Measurements from ENCODE around the gene NUP85.

The NUP85 gene

DNA sequence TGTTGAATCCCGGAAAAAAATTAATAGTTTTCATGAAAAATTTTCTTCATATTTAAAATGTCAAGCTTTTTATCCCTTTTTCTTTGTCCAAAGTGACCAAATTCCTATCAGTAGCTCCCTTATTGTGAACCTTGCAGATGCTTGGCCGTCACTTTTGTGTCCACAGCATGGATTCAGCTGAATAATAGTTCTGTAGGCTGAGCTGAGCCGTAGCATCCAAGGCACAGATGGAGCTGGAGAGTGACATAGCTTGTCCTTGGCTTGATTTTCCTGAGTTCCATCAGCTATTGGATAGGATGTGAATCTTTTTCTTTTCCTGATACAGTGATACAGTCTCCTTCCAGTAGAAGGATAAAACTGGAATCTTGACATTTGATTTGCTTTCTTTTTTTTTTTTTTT is 3.6 kb downstream of the NUP85 start:
- Histone ChIP-seq H3K4ac (ENCODE audit: low read depth, low read length) (no peak overlapping the region), H3K27me3 (ENCODE audit: insufficient read depth, low read length) (no peaks in the 10 kb centered on the region), H3K9ac (ENCODE audit: low read length) (no peak overlapping the region), H3K14ac (ENCODE audit: low read length) (no peak overlapping the region), H3K9me3 (ENCODE audit: insufficient read depth, low read depth, low read length) (no peaks in the 10 kb centered on the region), H3K4me3 (ENCODE audit: low read depth, low read length) (no peak overlapping the region), H3K23ac (ENCODE audit: low read length) (no peak overlapping the region), H2BK5ac (ENCODE audit: low read depth, low read length, poor library complexity) (no peak overlapping the region), H4K12ac (ENCODE audit: low read depth, low read length) (no peak overlapping the region), H3K79me2 (ENCODE audit: control insufficient read depth, insufficient read depth, low read length, poor library complexity) (peaks cover 10% of the 10 kb centered on the region), H3K18ac (ENCODE audit: low read length) (no peak overlapping the region), H3K4me1 (ENCODE audit: control insufficient read depth in 1 of 2, insufficient read depth in 2 of 2, low read length in 2 of 2) (no peaks in the 10 kb centered on the region), H2AFZ (ENCODE audit: insufficient read depth, low read length, poor library complexity) (no peak overlapping the region), H2AK5ac (ENCODE audit: low read length) (no peak overlapping the region), H2BK120ac (ENCODE audit: insufficient read depth, low read length, poor library complexity) (no peak overlapping the region), H3K27ac (ENCODE audit: low read depth, low read length) (no peak overlapping the region), H4K8ac (ENCODE audit: low read depth, low read length) (no peak overlapping the region), H3K79me1 (ENCODE audit: low read length) (peaks cover 10% of the 10 kb centered on the region), H2BK12ac (ENCODE audit: low read length) (no peak overlapping the region), H4K91ac (ENCODE audit: low read depth, low read length) (no peak overlapping the region), H3K36me3 (ENCODE audit: control insufficient read depth in 1 of 2, insufficient read depth in 2 of 2, low read length in 2 of 2) (peaks cover 19 to 37% of the 10 kb centered on the region in 2 experiments), H3K4me2 (ENCODE audit: low read length) (no peak overlapping the region)
- no peak for DNase-seq
- no CpG with 5 or more reads among the region's 3 CpGs for WGBS (ENCODE audit: extremely low coverage, insufficient coverage, insufficient read length)

- Histone ChIP-seq H3K9ac (ENCODE audit: low read length) (no peak overlapping the region), H3K23ac (ENCODE audit: low read length) (no peak overlapping the region), H3K4ac (ENCODE audit: low read depth, low read length) (no peak overlapping the region), H3K18ac (ENCODE audit: low read length) (no peak overlapping the region), H3K79me2 (ENCODE audit: control insufficient read depth, insufficient read depth, low read length, poor library complexity) (no peaks in the 10 kb centered on the region), H3K4me3 (ENCODE audit: low read depth, low read length) (no peak overlapping the region), H3K4me1 (ENCODE audit: control insufficient read depth in 1 of 2, insufficient read depth in 2 of 2, low read length in 2 of 2) (no peaks in the 10 kb centered on the region), H3K27me3 (ENCODE audit: insufficient read depth, low read length) (no peaks in the 10 kb centered on the region), H3K4me2 (ENCODE audit: low read length) (no peak overlapping the region), H4K8ac (ENCODE audit: low read depth, low read length) (no peak overlapping the region), H2BK5ac (ENCODE audit: low read depth, low read length, poor library complexity) (no peak overlapping the region), H3K79me1 (ENCODE audit: low read length) (no peaks in the 10 kb centered on the region), H3K36me3 (ENCODE audit: control insufficient read depth in 1 of 2, insufficient read depth in 2 of 2, low read length in 2 of 2) (peaks cover 34 to 68% of the 10 kb centered on the region in 2 experiments), H3K9me3 (ENCODE audit: insufficient read depth, low read depth, low read length) (no peaks in the 10 kb centered on the region), H4K12ac (ENCODE audit: low read depth, low read length) (no peak overlapping the region), H2AFZ (ENCODE audit: insufficient read depth, low read length, poor library complexity) (no peak overlapping the region), H4K91ac (ENCODE audit: low read depth, low read length) (no peak overlapping the region), H3K14ac (ENCODE audit: low read length) (no peak overlapping the region), H2AK5ac (ENCODE audit: low read length) (no peak overlapping the region), H2BK12ac (ENCODE audit: low read length) (no peak overlapping the region), H2BK120ac (ENCODE audit: insufficient read depth, low read length, poor library complexity) (no peak overlapping the region), H3K27ac (ENCODE audit: low read depth, low read length) (no peak overlapping the region)
- no CpG with 5 or more reads among the region's 6 CpGs for WGBS (ENCODE audit: extremely low coverage, insufficient coverage, insufficient read length)
- DNase-seq, result no peak
Measured at GRCh38 chr17:75218131-75218530, 12.7 kb downstream of the NUP85 start.

GRCh38 chr17:75219815-75220214 is 14.3 kb downstream of the NUP85 start:
- Histone ChIP-seq H3K9ac (ENCODE audit: low read length) (no peak overlapping the region), H4K12ac (ENCODE audit: low read depth, low read length) (no peak overlapping the region), H2BK120ac (ENCODE audit: insufficient read depth, low read length, poor library complexity) (no peak overlapping the region), H3K27ac (ENCODE audit: low read depth, low read length) (no peak overlapping the region), H3K27me3 (ENCODE audit: insufficient read depth, low read length) (no peaks in the 10 kb centered on the region), H3K18ac (ENCODE audit: low read length) (no peak overlapping the region), H2BK12ac (ENCODE audit: low read length) (no peak overlapping the region), H3K4me1 (ENCODE audit: control insufficient read depth in 1 of 2, insufficient read depth in 2 of 2, low read length in 2 of 2) (no peaks in the 10 kb centered on the region), H3K14ac (ENCODE audit: low read length) (no peak overlapping the region), H2AK5ac (ENCODE audit: low read length) (no peak overlapping the region), H4K91ac (ENCODE audit: low read depth, low read length) (no peak overlapping the region), H3K79me1 (ENCODE audit: low read length) (no peaks in the 10 kb centered on the region), H2BK5ac (ENCODE audit: low read depth, low read length, poor library complexity) (no peak overlapping the region), H2AFZ (ENCODE audit: insufficient read depth, low read length, poor library complexity) (no peak overlapping the region), H3K9me3 (ENCODE audit: insufficient read depth, low read depth, low read length) (no peaks in the 10 kb centered on the region), H3K4me2 (ENCODE audit: low read length) (no peak overlapping the region), H3K4ac (ENCODE audit: low read depth, low read length) (no peak overlapping the region), H3K4me3 (ENCODE audit: low read depth, low read length) (no peak overlapping the region), H3K79me2 (ENCODE audit: control insufficient read depth, insufficient read depth, low read length, poor library complexity) (no peaks in the 10 kb centered on the region), H4K8ac (ENCODE audit: low read depth, low read length) (no peak overlapping the region), H3K36me3 (ENCODE audit: control insufficient read depth in 1 of 2, insufficient read depth in 2 of 2, low read length in 2 of 2) (peaks cover 31 to 58% of the 10 kb centered on the region in 2 experiments), H3K23ac (ENCODE audit: low read length) (no peak overlapping the region)
- WGBS (ENCODE audit: extremely low coverage, insufficient coverage, insufficient read length), result no CpG with 5 or more reads among the region's 3 CpGs
- no peak for DNase-seq

DNA sequence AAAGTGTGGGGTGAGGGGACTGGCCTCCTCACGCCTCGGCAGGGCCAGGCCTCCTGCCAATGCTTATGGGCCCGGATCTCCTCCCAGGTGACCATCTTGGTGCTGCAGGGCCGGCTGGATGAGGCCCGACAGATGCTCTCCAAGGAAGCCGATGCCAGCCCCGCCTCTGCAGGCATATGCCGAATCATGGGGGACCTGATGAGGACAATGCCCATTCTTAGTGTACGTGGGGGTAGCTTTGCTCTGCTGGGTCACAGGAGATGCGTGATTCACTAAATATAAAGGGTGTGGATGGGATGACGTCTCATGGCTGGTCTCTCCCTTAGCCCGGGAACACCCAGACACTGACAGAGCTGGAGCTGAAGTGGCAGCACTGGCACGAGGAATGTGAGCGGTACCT is 19.5 kb downstream of the NUP85 start:
- Histone ChIP-seq H3K4me3 (ENCODE audit: low read depth, low read length) (no peak overlapping the region), H2AK5ac (ENCODE audit: low read length) (no peak overlapping the region), H4K8ac (ENCODE audit: low read depth, low read length) (no peak overlapping the region), H4K12ac (ENCODE audit: low read depth, low read length) (no peak overlapping the region), H3K36me3 (ENCODE audit: control insufficient read depth in 1 of 2, insufficient read depth in 2 of 2, low read length in 2 of 2) (peaks cover 40 to 52% of the 10 kb centered on the region in 2 experiments), H2BK12ac (ENCODE audit: low read length) (no peak overlapping the region), H3K27me3 (ENCODE audit: insufficient read depth, low read length) (no peaks in the 10 kb centered on the region), H3K4ac (ENCODE audit: low read depth, low read length) (no peak overlapping the region), H3K14ac (ENCODE audit: low read length) (no peak overlapping the region), H2AFZ (ENCODE audit: insufficient read depth, low read length, poor library complexity) (no peak overlapping the region), H3K9me3 (ENCODE audit: insufficient read depth, low read depth, low read length) (no peaks in the 10 kb centered on the region), H3K4me2 (ENCODE audit: low read length) (no peak overlapping the region), H3K4me1 (ENCODE audit: control insufficient read depth in 1 of 2, insufficient read depth in 2 of 2, low read length in 2 of 2) (no peaks in the 10 kb centered on the region), H3K79me2 (ENCODE audit: control insufficient read depth, insufficient read depth, low read length, poor library complexity) (no peaks in the 10 kb centered on the region), H4K91ac (ENCODE audit: low read depth, low read length) (no peak overlapping the region), H3K18ac (ENCODE audit: low read length) (no peak overlapping the region), H3K9ac (ENCODE audit: low read length) (no peak overlapping the region), H2BK5ac (ENCODE audit: low read depth, low read length, poor library complexity) (no peak overlapping the region), H3K23ac (ENCODE audit: low read length) (no peak overlapping the region), H2BK120ac (ENCODE audit: insufficient read depth, low read length, poor library complexity) (no peak overlapping the region), H3K27ac (ENCODE audit: low read depth, low read length) (no peak overlapping the region), H3K79me1 (ENCODE audit: low read length) (no peaks in the 10 kb centered on the region)
- WGBS (ENCODE audit: extremely low coverage, insufficient coverage, insufficient read length), result no CpG with 5 or more reads among the region's 14 CpGs
- no peak for DNase-seq

Measured in trophoblast cell (in vitro differentiated cells and primary cell).